NCI-H1930 (cell line): ENCODE results near the gene RPP21.
"Not testable (repeated sequence)": the region's sequence is repeated elsewhere in the genome, so short reads cannot be mapped to it uniquely, and the experiment has no call there.

Experiments used
- DNase-seq, 2 experiments: peaks; one replicate each; lab custom pipeline; 2025; lab: John Stamatoyannopoulos, UW

Gene RPP21

GRCh38 chr6:30329331-30329730, 15.6 kb upstream of the RPP21 start:
- DNase-seq: no peak

GRCh38 chr6:30331981-30332380, 13.0 kb upstream of the RPP21 start:
- no peak for DNase-seq

DNA sequence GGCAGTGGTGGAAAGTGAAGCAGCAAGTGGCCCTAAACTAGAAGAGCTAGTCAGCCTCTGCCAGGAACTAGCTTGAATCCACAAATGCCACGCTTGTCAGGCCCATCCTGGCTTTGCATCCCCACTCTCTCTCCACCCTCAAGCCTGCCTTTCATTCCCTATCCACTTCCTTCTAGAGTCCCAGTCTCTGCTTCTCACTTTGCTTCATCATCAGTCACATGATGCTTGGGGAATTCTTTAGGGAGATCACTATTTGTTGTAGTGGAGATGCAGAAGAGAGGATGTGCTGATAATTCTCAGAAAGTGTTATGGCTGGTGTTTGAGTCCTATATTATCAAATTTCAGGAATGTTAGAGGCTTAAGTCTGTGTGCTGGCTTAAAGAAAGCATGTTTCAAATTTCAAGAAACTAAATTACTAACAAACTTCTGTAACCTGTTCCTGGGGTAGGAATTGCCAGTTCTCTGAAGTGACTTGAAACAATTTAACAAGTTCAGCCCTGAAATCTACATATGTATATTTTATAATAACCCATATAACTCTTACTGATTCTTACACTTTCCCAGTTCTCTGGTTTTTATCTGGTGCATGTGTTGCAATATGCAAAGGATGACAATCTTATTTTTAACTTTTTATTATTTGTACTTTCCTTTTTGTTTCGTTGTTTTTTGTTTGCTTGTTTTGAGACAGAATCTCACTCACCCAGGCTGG, 10.7 kb upstream of the RPP21 start:
- DNase-seq: no peak

- no peak for DNase-seq
Observed at GRCh38 chr6:30340589-30341054, 4.3 kb upstream of the RPP21 start.

- DNase-seq: no peak
Observed at GRCh38 chr6:30341218-30341617, 3.7 kb upstream of the RPP21 start.

DNA sequence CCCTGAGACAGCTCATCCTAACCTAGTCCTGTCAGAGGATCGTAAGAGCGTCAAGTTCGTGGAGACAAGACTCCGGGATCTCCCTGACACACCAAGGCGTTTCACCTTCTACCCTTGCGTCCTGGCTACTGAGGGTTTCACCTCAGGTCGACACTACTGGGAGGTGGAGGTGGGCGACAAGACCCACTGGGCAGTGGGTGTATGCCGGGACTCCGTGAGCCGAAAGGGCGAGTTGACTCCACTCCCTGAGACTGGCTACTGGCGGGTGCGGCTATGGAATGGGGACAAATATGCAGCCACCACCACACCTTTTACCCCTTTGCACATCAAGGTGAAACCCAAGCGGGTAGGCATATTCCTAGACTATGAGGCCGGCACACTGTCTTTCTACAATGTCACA, 3.2 kb upstream of the RPP21 start:
- no peak for DNase-seq

GRCh38 chr6:30344191-30344867, 627 bp upstream of the RPP21 start:
- no peak for DNase-seq

- no peak for DNase-seq
Observed at GRCh38 chr6:30345852-30346251, 896 bp downstream of the RPP21 start.

DNA sequence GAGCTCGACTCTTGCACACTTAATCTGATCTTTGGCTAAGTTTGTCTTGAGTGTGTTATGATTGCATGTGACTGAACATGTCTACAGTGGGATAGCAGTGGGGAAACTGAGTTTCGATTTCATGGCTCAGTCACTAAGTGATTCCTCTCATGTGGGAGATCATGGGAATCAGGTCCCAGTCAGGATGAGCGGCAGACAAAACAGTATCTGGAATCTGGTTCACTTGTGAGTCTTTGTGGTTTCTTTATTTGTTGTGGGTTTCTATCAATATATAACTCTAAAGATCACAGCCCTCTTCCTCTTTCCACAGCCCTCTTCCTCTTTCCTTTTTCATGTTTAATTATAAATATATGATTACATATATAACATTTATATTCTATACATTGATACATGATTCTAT, 4.0 kb downstream of the RPP21 start:
- DNase-seq: no peak

GRCh38 chr6:30349421-30350177, 4.6 kb downstream of the RPP21 start:
- DNase-seq: no peak

GRCh38 chr6:30350524-30350923, 5.6 kb downstream of the RPP21 start:
- no peak for DNase-seq

GRCh38 chr6:30352550-30352949, 7.6 kb downstream of the RPP21 start:
- DNase-seq: no peak

DNA sequence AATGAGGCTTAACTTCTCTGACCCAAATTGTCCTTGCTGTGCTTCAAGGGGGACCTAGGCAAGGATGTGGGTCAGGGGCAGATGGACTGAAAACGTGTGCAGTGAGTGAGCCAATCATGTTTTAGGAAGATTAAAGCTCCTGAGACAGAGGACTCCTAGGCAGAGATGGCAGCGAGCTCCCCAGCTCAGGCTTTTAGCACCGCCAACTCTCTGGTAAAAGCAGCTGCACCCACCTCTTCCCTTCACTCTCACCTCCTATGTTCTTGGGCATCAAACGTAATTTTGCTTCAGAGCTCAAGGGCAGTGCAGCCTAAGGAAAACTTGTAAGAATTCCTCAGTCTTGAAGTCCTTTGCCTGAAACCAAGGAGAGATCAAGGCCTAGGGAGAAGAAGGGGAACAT, 10.3 kb downstream of the RPP21 start:
- DNase-seq: no peak

GRCh38 chr6:30356536-30356935, 11.6 kb downstream of the RPP21 start:
- no peak for DNase-seq

DNA sequence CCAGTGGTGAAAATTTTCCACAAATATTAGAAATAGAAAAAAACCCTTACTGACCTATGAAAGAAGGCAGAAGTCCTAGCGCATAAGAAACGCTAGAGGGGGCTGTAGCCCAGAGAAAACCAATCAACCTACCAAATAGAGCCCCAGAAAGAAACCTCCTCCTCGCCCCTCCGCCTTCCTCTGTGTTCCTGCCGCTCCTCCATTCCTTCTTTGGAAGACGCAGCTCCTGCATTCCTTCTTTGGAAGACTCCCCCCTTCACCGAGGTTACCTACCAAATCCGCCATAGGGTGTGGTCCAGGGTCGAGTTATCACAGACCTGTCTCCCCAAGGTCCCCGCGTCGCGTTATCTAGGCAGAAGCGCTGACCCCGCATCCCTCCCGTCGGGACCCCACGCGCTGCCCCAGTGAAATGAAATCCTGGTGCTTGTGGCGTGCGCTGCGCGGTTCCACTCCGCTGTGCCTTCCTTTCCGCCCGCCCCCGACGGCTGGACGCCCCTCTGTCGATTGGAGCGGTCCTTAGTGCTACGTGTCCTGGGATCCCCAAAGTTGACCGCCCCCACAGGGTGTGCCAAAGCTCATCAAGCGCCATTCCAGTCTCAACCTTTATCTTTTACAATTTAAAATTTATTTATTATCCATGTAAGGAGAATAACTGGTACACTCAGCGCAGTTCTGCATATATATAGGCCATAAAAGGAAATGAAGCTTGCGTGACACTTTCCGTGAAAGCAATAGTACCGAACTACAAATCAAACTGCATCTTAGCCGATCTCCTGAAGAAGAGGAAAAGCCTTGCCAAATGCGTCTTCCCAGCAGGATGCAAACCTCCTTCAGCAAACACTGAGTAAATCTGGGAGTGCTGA, 13.0 kb downstream of the RPP21 start:
- peak; percentile 14 to 50 for DNase-seq

GRCh38 chr6:30359276-30359675, 14.3 kb downstream of the RPP21 start:
- no peak for DNase-seq

DNA sequence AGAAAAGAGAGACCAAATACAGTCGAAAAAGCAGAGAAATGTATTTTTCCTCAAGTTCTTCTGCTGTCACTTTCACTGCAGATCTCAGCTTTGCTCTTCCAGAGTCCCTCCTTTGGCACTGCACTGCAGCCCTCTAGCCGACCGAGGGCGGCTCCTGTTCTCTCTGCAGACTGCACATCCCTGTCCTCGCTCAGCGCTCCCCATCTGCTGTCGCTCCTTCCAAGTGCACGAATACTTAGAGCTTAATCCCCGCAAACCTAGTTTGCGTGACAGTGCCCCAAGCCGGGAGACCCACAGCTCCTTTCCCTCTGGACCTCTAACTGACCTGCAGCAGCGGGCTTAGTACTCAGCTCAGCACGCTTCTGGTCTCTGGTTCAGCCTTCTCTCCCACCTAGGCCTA, 15.2 kb downstream of the RPP21 start:
- no peak for DNase-seq

DNA sequence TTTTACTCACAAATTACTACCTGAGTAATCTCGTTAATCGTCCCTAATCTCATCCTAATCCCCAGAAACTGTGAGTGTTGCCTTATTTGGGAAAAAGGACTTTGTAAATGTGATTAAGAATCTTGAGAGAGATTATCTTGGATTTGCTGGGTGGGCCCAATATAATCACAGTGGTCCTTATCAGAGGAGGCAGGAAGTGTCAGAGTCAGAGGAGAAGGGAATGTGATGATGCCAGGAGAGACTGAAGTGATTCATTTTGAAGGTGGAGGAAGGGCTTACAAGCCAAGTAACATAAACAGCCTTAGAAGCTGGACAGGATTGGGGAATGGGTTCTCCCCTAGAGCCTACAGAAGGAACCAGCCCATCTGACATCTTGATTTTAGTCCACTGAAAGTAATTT, 16.7 kb downstream of the RPP21 start:
- DNase-seq: no peak

- DNase-seq: no peak
Observed at GRCh38 chr6:30363459-30363858, 18.5 kb downstream of the RPP21 start.

DNA sequence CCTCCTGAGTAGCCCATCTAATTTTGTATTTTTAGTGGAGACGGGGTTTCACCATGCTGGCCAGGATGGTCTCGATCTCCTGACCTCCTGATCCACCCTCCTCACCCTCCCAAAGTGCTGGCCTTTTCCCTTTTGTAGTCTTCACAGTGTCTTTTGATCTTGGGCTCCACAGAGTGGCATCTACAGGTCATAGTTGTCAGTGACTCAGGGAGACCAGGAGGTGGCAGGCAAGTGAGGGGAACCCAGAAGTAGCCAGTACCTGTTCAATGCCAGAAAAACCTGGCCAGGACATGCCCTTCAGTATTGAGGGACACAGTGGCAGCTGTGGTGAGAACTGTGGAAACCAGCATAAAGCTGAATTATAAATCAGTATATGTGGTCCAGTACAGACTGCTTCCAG, 19.6 kb downstream of the RPP21 start:
- DNase-seq: peak in 1 of 2 experiments; percentile 14

DNA sequence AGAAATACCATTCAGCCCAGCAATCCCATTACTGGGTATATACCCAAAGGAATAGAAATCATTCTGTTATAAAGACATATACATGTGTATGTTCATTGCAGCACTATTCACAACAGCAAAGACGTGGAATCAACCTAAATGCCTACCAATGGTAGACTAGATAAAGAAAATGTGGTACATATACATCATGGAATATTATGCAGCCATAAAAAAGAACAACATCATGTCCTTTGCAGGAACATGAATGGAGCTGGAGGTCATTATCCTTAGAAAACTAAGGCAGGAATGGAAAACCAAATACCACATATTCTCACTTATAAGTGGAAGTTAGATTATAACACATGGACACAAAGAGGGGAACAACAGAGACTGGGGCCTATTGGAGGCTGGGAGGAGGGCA, 24.3 kb downstream of the RPP21 start:
- not testable (repeated sequence) for DNase-seq
